ENCODE results near the gene LUC7L.
A peak's percentile ranks its signal among the peaks of the same experiment; 100 is the strongest.

LUC7L gene

DNA sequence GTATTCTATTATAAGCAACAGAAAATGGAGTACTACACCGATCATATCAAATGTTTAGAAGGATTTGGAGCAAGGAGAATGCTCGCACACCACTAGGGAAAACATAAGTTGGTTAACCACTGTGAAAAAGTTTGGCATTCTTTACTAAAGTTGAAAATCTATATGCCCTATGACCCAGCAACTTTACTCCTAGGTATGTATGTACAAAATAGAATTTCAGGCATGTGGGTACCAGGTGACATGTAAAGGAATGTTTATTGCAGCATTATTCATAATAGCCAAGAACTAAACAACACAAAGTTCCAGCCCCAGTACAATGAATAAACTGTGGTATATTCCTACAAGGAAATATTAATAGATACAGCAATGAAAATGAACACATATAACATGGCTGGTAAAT, 82.6 kb downstream of the LUC7L start:
- H3K4me3 ChIP-seq (ENCODE audit: low read length), result no peak overlapping the region
- no peak for DNase-seq (ENCODE audit: low read depth)
- TF ChIP-seq, protein P1, sequence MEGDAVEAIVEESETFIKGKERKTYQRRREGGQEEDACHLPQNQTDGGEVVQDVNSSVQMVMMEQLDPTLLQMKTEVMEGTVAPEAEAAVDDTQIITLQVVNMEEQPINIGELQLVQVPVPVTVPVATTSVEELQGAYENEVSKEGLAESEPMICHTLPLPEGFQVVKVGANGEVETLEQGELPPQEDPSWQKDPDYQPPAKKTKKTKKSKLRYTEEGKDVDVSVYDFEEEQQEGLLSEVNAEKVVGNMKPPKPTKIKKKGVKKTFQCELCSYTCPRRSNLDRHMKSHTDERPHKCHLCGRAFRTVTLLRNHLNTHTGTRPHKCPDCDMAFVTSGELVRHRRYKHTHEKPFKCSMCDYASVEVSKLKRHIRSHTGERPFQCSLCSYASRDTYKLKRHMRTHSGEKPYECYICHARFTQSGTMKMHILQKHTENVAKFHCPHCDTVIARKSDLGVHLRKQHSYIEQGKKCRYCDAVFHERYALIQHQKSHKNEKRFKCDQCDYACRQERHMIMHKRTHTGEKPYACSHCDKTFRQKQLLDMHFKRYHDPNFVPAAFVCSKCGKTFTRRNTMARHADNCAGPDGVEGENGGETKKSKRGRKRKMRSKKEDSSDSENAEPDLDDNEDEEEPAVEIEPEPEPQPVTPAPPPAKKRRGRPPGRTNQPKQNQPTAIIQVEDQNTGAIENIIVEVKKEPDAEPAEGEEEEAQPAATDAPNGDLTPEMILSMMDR (IDR thresholded peaks at IDR 0.05; ENCODE audit: insufficient read depth, low read depth, low read length, missing control alignments), result no peak

DNA sequence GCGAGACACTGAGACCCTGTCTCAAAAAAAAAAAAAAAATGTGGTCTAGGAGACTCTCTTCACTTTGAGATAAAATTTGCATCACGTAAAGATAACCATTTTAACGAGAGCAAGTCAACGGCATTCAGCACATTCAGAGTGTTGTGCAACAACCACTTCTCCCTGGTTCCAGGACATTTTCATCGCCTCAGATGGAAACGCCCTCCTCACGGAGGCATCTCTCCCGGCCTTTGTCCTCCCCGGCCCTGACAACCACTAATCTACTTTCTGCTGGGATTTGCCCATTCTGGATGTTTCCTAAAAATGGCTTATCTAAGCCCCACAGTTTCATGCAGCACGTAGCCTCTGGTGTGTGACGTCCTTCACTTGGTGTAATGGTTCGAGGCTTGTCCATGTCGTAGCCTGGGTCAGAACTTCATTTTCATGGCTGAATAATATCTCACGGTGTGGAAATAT, 84.4 kb downstream of the LUC7L start:
- H3K4me3 ChIP-seq (ENCODE audit: low read length), result no peak overlapping the region
- TF ChIP-seq, protein P1 (IDR thresholded peaks at IDR 0.05; ENCODE audit: insufficient read depth, low read depth, low read length, missing control alignments), result no peak
- DNase-seq (ENCODE audit: low read depth), result no peak

DNA sequence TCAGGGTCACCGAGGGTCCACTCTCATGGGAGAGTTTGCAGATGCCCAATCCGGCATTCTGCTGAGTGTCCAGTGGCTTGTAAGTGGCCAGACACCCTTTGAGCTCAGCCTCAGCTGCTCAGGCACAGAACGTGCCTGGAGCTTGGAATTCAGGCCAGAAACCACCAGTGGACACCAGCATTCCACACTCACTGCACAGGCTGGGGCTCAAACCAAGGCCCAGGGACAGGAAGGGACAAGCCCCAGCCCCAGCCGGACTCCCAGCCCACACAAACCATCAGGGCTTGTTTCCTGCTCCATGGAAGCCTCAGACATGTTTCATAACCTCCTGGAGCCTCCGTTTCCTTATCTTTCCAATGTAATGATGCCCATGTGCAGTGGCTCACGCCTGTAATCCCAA, 85.8 kb downstream of the LUC7L start:
- TF ChIP-seq, protein P1 (IDR thresholded peaks at IDR 0.05; ENCODE audit: insufficient read depth, low read depth, low read length, missing control alignments), result no peak
- H3K4me3 ChIP-seq (ENCODE audit: low read length), result no peak overlapping the region
- DNase-seq (ENCODE audit: low read depth), result peak; percentile 21

DNA sequence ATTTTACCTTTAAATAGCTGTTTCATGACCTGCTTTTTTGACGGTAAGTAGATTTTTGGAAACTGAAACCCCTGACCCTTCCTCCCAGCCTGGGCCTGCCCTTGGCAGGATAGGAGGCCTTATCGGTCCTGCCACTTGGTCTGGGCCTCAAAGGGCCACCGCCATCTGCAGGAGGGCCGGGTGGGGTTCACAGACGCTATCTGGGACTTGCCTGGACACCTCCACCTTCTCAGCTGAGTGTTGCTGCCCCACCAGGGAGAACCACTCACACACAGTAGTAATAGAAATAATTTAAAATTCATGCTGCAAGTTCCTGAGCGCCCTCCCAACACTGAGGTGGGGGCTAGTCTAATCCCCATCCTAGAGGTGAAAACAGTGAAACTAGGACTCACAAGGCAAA, 86.2 kb downstream of the LUC7L start:
- H3K4me3 ChIP-seq (ENCODE audit: low read length), result no peak overlapping the region
- TF ChIP-seq, protein P1 (IDR thresholded peaks at IDR 0.05; ENCODE audit: insufficient read depth, low read depth, low read length, missing control alignments), result no peak
- no peak for DNase-seq (ENCODE audit: low read depth)

DNA sequence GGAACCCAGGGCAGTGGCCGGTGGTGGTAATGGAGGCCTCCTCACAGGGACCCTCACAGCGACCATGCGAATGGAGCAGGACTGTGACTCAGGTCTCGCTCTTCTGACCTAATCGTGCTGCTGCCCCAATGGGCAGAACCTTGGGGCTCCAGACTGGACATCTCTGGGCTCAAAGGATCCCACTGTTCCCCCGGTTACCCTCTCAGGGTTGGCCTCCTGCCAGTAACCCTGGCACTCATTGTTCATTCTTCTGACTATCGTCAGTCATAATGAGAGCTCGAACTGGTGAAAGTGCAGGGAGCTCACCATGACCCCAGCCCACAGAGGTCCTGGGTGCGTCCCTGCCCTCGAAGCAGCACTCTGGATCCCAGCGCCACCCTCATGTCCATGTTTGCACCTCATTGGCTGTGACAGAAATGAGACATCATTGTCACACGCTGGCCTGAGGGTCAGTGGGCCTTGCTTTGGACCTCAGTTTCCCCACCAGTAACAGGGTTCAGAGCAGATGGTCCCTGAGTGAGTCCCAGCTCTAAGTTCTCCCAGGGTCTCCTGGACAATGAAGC, 86.8 kb downstream of the LUC7L start:
- TF ChIP-seq, protein P1 (IDR thresholded peaks at IDR 0.05; ENCODE audit: insufficient read depth, low read depth, low read length, missing control alignments), result no peak
- no peak for DNase-seq (ENCODE audit: low read depth)
- no peak overlapping the region for H3K4me3 ChIP-seq (ENCODE audit: low read length)

DNA sequence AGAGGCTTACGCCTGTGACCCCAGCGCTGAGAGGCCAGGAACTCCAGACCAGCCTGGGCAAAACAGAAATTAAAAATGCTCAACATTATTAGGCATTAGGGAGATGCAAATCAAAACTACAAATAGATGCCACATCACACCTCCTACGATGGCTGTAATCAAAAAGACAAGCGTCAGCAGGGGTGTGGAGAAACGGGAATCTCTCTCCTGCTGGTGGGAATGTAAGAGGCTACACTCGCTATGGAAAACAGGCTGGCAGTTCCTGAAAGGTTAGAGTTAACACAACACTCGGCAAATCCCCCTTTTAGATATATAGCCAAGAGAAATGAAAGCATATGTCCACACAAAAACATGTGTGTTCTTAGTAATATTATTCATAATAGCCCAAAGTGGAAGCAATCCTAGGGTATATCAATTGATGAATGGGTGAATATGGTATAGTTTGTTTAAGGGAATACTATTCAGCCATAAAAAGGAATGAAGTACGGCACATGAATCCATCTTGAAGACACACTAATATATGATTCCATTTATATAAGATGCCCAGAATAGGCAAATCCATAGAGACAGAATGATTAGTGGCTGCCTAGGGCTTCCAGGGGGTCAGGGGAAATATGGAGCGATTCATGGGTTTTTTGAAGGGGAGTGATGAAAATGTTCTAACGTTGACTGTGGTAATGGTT, 88.9 kb downstream of the LUC7L start:
- no peak overlapping the region for H3K4me3 ChIP-seq (ENCODE audit: low read length)
- DNase-seq (ENCODE audit: low read depth), result no peak
- TF ChIP-seq, protein P1 (IDR thresholded peaks at IDR 0.05; ENCODE audit: insufficient read depth, low read depth, low read length, missing control alignments), result no peak

Measured in epithelial cell of esophagus (primary cell).